Left cardiac atrium (tissue), 4 donors: Measurements from ENCODE around the gene ADD1. TPM values are rescaled to one million over a fixed set of nuclear protein-coding genes. Genes with fewer than 3 reads are reported as not detected.
"Not testable (repeated sequence)": the region's sequence is repeated elsewhere in the genome, so short reads cannot be mapped to it uniquely, and the experiment has no call there.

Experiments
- ATAC-seq, 2 donors: fragments of 200-7000 bp; cut with Tn5 transposase; one replicate each; pipeline ENCODE4 v1.9.1; 2020; ENCODE audit warnings: mild to moderate bottlenecking in 2 of 2, moderate library complexity in 2 of 2
- DNase-seq: peaks from one replicate; pipeline ENCODE4 v3.0.0-alpha.2; 2020
- intact Hi-C, 2 donors: fragments of 100-400 bp; cut with DNase I; formaldehyde crosslinking; loops; one replicate each; pipeline versions ENCODE4 v1.14.1 to v1.15.1; 2022 to 2023
- total RNA-seq, 2 donors: library from RNA; stranded (reverse); fragmentation: NEBNext Ultra II Directional; extraction: Animal tissue kit (Norgen Biotek cat#: 25700); gene quantifications; one replicate each; pipeline ENCODE4 v1.2.1, GENCODE V29; 2021
- donor health status: DM: no; HTN: yes; CAD: no.
- donor health status: DM: no; HTN: yes; CAD: no; lungs with severe emphysema.
- donor health status: DM: yes; HTN: yes; CAD: no.
- donor health status: Dilated cardiomyopathy.

Gene ADD1
- total RNA-seq, 2 donors from 2014 or later = 200 to 209 TPM

GRCh38 chr4:2901186-2901585, 57.5 kb downstream of the ADD1 start:
- intact Hi-C loops = loop anchor here in 1 of 2 donors (10.0 kb wide), 1 partner anchor 136 kb away; no protein-coding TSS in a partner anchor
- DNase-seq = no peak
- no peak for ATAC-seq

- ATAC-seq (no peak), DNase-seq (no peak)
- intact Hi-C loops = loop anchor here in 1 of 2 donors (10.0 kb wide), 1 partner anchor 137 kb away; no protein-coding TSS in a partner anchor
Observed at GRCh38 chr4:2902126-2902525, 58.5 kb downstream of the ADD1 start.

GRCh38 chr4:2905544-2905943, 61.9 kb downstream of the ADD1 start:
- intact Hi-C loops = loop anchor here in 1 of 2 donors (10.0 kb wide), 1 partner anchor 141 kb away; no protein-coding TSS in a partner anchor

GRCh38 chr4:2906218-2906617, 62.6 kb downstream of the ADD1 start:
- intact Hi-C loops = loop anchor here in 1 of 2 donors (10.0 kb wide), 1 partner anchor 141 kb away; no protein-coding TSS in a partner anchor
- ATAC-seq (no peak), DNase-seq (no peak)

More at GRCh38 chr4:2905544-2905943, 61.9 kb downstream of the ADD1 start:
- DNase-seq = no peak
- ATAC-seq = no peak

- intact Hi-C loops = loop anchor here in 1 of 2 donors (10.0 kb wide), 1 partner anchor 142 kb away; no protein-coding TSS in a partner anchor
Observed at GRCh38 chr4:2907226-2907625, 63.6 kb downstream of the ADD1 start.

GRCh38 chr4:2907706-2908293, 64.2 kb downstream of the ADD1 start:
- intact Hi-C loops = loop anchor here in 1 of 2 donors (10.0 kb wide), 1 partner anchor 143 kb away; no protein-coding TSS in a partner anchor
- ATAC-seq (no peak), DNase-seq (no peak)

More at GRCh38 chr4:2907226-2907625, 63.6 kb downstream of the ADD1 start:
- DNase-seq (no peak), ATAC-seq (no peak)

GRCh38 chr4:2908686-2909085, 65.0 kb downstream of the ADD1 start:
- no peak for DNase-seq
- ATAC-seq = no peak
- intact Hi-C loops = loop anchor here in 1 of 2 donors (10.0 kb wide), 1 partner anchor 144 kb away; no protein-coding TSS in a partner anchor

GRCh38 chr4:2909583-2909982, 65.9 kb downstream of the ADD1 start:
- ATAC-seq (no peak), DNase-seq (no peak)
- intact Hi-C loops = loop anchor here in 1 of 2 donors (10.0 kb wide), 1 partner anchor 145 kb away; no protein-coding TSS in a partner anchor

- DNase-seq = no peak
- intact Hi-C loops = no loop called here
Observed at GRCh38 chr4:2910409-2910808, 66.8 kb downstream of the ADD1 start.

GRCh38 chr4:2911868-2912267, 68.2 kb downstream of the ADD1 start:
- intact Hi-C loops = no loop called here
- DNase-seq = no peak

More at GRCh38 chr4:2910409-2910808, 66.8 kb downstream of the ADD1 start:
- ATAC-seq = no peak

GRCh38 chr4:2913168-2913567, 69.5 kb downstream of the ADD1 start:
- peak; percentile 71 to 85 for ATAC-seq
- no peak for DNase-seq
- intact Hi-C loops = no loop called here

More at GRCh38 chr4:2911868-2912267, 68.2 kb downstream of the ADD1 start:
- no peak for ATAC-seq

- DNase-seq (no peak), ATAC-seq (no peak)
- intact Hi-C loops = no loop called here
Observed at GRCh38 chr4:2914256-2915126, 70.8 kb downstream of the ADD1 start.

GRCh38 chr4:2915789-2916188, 72.1 kb downstream of the ADD1 start:
- DNase-seq (no peak), ATAC-seq (no peak)
- intact Hi-C loops = no loop called here

- ATAC-seq, intact Hi-C loops, DNase-seq: not testable (repeated sequence)
Observed at GRCh38 chr4:2916696-2917095, 73.1 kb downstream of the ADD1 start.

- intact Hi-C loops = not testable (repeated sequence)
Observed at GRCh38 chr4:2918300-2918699, 74.7 kb downstream of the ADD1 start.

GRCh38 chr4:2918714-2919113, 75.1 kb downstream of the ADD1 start:
- DNase-seq, ATAC-seq: not testable (repeated sequence)

More at GRCh38 chr4:2918300-2918699, 74.7 kb downstream of the ADD1 start:
- ATAC-seq, DNase-seq: not testable (repeated sequence)

GRCh38 chr4:2922453-2923101, 78.9 kb downstream of the ADD1 start:
- intact Hi-C loops, ATAC-seq, DNase-seq: not testable (repeated sequence)

More at GRCh38 chr4:2918714-2919113, 75.1 kb downstream of the ADD1 start:
- intact Hi-C loops = not testable (repeated sequence)

GRCh38 chr4:2923141-2923551, 79.5 kb downstream of the ADD1 start:
- intact Hi-C loops = no loop called here
- no peak for DNase-seq

GRCh38 chr4:2923668-2924173, 80.1 kb downstream of the ADD1 start:
- ATAC-seq = no peak
- intact Hi-C loops = no loop called here
- no peak for DNase-seq

More at GRCh38 chr4:2923141-2923551, 79.5 kb downstream of the ADD1 start:
- ATAC-seq = no peak
